Measurements from ENCODE around the gene DDX1. TPM values are rescaled to one million over a fixed set of nuclear protein-coding genes. Genes with fewer than 3 reads are reported as not detected.
"Not testable (repeated sequence)": the region's sequence is repeated elsewhere in the genome, so short reads cannot be mapped to it uniquely, and the experiment has no call there.

DDX1 gene
- total RNA-seq, 1 experiment from 2014 or later: 193 TPM

- in situ Hi-C loops (cut with HindIII; ENCODE audit: low pct_unique_long_range_greater_than_20kb, low sequenced_read_pairs): no loop called here
- DNase-seq (ENCODE audit: low read depth, low spot score): no peak
These were observed 29.3 kb downstream of the DDX1 start for GRCh38 chr2:15620857-15621471.

GRCh38 chr2:15621472-15621870 is 29.8 kb downstream of the DDX1 start:
- in situ Hi-C loops (cut with HindIII; ENCODE audit: low pct_unique_long_range_greater_than_20kb, low sequenced_read_pairs); DNase-seq (ENCODE audit: low read depth, low spot score): not testable (repeated sequence)

GRCh38 chr2:15622214-15622613 is 30.5 kb downstream of the DDX1 start:
- DNase-seq (ENCODE audit: low read depth, low spot score): no peak
- in situ Hi-C loops (cut with HindIII; ENCODE audit: low pct_unique_long_range_greater_than_20kb, low sequenced_read_pairs): no loop called here

GRCh38 chr2:15622614-15623480 is 31.2 kb downstream of the DDX1 start:
- no peak for DNase-seq (ENCODE audit: low read depth, low spot score)
- in situ Hi-C loops (cut with HindIII; ENCODE audit: low pct_unique_long_range_greater_than_20kb, low sequenced_read_pairs): no loop called here

GRCh38 chr2:15623481-15623796 is 31.8 kb downstream of the DDX1 start:
- no peak for DNase-seq (ENCODE audit: low read depth, low spot score)
- in situ Hi-C loops (cut with HindIII; ENCODE audit: low pct_unique_long_range_greater_than_20kb, low sequenced_read_pairs): no loop called here

- no peak for DNase-seq (ENCODE audit: low read depth, low spot score)
- in situ Hi-C loops (cut with HindIII; ENCODE audit: low pct_unique_long_range_greater_than_20kb, low sequenced_read_pairs): no loop called here
These were observed 32.4 kb downstream of the DDX1 start for GRCh38 chr2:15623898-15624541.

- in situ Hi-C loops (cut with HindIII; ENCODE audit: low pct_unique_long_range_greater_than_20kb, low sequenced_read_pairs): no loop called here
- DNase-seq (ENCODE audit: low read depth, low spot score): no peak
These were observed 33.2 kb downstream of the DDX1 start for GRCh38 chr2:15624903-15625302.

GRCh38 chr2:15625344-15626036 is 33.8 kb downstream of the DDX1 start:
- no peak for DNase-seq (ENCODE audit: low read depth, low spot score)
- in situ Hi-C loops (cut with HindIII; ENCODE audit: low pct_unique_long_range_greater_than_20kb, low sequenced_read_pairs): no loop called here

GRCh38 chr2:15626126-15626525 is 34.5 kb downstream of the DDX1 start:
- no peak for DNase-seq (ENCODE audit: low read depth, low spot score)
- in situ Hi-C loops (cut with HindIII; ENCODE audit: low pct_unique_long_range_greater_than_20kb, low sequenced_read_pairs): no loop called here

- in situ Hi-C loops (cut with HindIII; ENCODE audit: low pct_unique_long_range_greater_than_20kb, low sequenced_read_pairs): no loop called here
- no peak for DNase-seq (ENCODE audit: low read depth, low spot score)
These were observed 35.3 kb downstream of the DDX1 start for GRCh38 chr2:15626967-15627366.

- in situ Hi-C loops (cut with HindIII; ENCODE audit: low pct_unique_long_range_greater_than_20kb, low sequenced_read_pairs): no loop called here
- DNase-seq (ENCODE audit: low read depth, low spot score): no peak
These were observed 36.4 kb downstream of the DDX1 start for GRCh38 chr2:15627817-15628684.

GRCh38 chr2:15628899-15629855 is 37.5 kb downstream of the DDX1 start:
- no peak for DNase-seq (ENCODE audit: low read depth, low spot score)
- in situ Hi-C loops (cut with HindIII; ENCODE audit: low pct_unique_long_range_greater_than_20kb, low sequenced_read_pairs): no loop called here

- in situ Hi-C loops (cut with HindIII; ENCODE audit: low pct_unique_long_range_greater_than_20kb, low sequenced_read_pairs): no loop called here
- DNase-seq (ENCODE audit: low read depth, low spot score): no peak
These were observed 38.7 kb downstream of the DDX1 start for GRCh38 chr2:15630121-15630977.

GRCh38 chr2:15630978-15631719 is 39.5 kb downstream of the DDX1 start:
- DNase-seq (ENCODE audit: low read depth, low spot score): no peak
- in situ Hi-C loops (cut with HindIII; ENCODE audit: low pct_unique_long_range_greater_than_20kb, low sequenced_read_pairs): no loop called here

- in situ Hi-C loops (cut with HindIII; ENCODE audit: low pct_unique_long_range_greater_than_20kb, low sequenced_read_pairs): no loop called here
- no peak for DNase-seq (ENCODE audit: low read depth, low spot score)
These were observed 40.2 kb downstream of the DDX1 start for GRCh38 chr2:15631883-15632282.

All from SK-MEL-5 (cell line).